UCSD-AML1 (cell line): Measurements from ENCODE around the gene ADGRA3.
"Not testable (repeated sequence)": the region's sequence is repeated elsewhere in the genome, so short reads cannot be mapped to it uniquely, and the experiment has no call there.

Experiments used
- DNase-seq: peaks from one replicate; lab custom pipeline; 2025; ENCODE audit not compliant: unreplicated experiment; lab: John Stamatoyannopoulos, UW

The ADGRA3 gene

DNA sequence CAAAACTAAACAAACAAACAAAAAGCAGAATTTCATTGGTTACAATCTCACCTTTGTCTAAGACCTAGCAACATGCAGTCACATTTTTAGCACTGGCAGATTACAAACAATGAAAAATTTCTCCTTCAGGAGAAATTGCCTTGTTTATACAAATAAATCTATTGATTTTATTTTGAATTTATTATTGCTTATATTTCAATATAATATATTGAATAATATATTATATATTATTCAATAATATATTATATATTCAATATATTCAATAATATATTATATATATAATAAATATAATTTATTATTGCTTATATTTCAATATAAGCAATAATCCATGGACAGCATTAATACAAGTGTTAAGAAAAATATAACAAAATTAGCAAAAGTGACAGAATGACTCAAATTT is 131.7 kb downstream of the ADGRA3 start:
- DNase-seq, result no peak

DNA sequence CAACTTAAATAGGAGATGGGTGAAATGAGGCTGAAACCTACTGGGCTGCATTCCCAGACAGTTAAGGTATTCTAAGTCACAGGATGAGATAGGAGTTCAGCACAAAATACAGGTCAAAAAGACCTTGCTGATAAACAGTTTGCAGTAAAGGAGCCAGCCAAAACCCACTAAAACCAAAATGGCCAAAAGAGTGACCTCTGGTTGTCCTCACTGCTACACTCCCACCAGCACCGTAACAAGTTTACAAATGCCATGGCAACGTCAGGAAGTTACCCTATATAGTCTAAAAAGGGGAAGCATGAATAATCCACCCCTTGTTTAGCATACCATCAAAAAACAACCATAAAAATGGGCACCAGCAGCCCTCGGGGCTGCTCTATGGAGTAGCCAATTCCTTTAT is 133.7 kb downstream of the ADGRA3 start:
- DNase-seq, result not testable (repeated sequence)

DNA sequence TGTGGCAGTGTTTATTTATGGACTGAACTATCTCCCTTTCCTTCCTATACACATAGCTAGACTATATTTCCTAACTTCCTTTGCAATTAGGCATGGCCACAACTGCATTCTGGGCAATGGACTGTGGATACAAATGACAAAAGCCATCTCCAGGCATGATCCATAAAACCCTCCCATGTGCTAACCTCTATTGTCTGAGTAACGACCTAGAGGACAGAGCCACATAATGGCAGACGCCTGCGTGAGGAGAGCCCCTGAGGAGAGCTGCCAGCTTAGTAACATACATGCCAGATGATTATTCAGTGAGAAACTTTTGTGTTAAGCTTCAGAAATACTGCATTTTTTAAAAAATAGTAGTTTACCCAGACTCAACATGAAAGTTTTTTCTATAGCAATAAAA is 142.9 kb downstream of the ADGRA3 start:
- no peak for DNase-seq

DNA sequence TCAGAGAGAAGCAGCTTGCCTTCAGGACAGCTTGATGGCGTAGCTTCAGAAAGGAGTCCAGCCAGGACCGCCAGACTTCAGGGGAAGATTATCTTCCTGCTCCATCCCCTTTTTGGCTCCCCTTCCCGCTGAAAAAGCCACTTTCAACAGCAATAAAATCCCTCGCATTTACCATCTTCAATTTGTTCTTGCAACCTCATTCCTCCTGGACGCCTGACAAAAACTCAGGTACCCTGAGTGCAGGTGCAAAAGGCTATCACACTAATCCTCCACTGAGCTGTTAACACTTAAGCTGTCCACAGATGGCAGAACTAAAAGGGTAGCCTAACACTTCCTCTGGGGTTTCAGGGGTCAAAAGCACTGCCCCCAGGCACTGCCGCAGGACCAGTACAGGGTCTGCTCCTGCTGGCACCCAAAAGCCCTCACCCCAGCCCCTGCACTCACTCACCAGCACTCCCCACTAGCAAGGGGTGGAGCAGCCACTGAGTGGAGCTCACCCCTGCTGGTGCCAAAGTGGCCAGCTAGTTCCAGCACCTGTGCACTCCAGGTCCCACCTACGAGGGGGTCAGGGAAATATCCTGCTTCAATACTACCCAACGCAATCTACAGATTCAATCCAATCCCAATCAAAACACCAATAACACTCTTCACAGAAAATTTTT is 145.8 kb downstream of the ADGRA3 start:
- DNase-seq, result no peak

DNA sequence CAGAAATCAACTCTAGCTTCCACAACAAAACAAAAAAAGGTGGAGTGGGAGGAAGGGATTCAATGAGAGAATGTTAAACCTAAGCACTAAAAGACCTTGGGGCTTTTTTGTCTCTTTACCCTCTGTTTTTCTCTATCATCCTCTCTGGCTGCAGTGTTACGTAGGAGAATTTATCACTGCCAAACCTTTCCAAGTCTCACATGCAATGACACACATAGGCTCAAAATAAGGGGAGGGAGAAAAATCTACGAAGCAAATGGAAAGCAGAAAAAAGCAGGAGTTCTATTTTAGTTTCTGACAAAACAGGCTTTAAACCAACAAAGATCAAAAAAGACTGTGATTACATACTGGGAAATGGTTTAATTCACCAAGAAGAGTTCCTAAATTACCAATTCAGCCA is 152.1 kb downstream of the ADGRA3 start:
- no peak for DNase-seq

DNA sequence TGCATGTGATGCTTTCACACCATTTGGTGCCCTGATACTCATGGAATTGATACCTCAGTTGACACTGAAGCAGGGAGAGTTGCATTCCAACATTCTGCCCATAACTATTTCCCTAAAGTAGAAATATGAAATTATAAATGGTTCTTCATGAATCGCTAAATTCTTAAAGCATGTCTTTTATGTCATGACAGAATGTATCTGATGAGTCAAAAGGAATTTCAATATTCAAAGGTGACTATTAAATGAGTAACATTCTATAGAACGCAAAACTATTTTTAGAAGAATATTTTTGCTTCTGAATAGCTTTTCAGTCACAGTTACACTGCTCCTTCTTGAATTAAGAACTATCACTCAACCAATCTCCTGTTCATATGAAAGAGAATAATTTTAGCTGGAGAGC is 152.8 kb downstream of the ADGRA3 start:
- DNase-seq, result no peak

DNA sequence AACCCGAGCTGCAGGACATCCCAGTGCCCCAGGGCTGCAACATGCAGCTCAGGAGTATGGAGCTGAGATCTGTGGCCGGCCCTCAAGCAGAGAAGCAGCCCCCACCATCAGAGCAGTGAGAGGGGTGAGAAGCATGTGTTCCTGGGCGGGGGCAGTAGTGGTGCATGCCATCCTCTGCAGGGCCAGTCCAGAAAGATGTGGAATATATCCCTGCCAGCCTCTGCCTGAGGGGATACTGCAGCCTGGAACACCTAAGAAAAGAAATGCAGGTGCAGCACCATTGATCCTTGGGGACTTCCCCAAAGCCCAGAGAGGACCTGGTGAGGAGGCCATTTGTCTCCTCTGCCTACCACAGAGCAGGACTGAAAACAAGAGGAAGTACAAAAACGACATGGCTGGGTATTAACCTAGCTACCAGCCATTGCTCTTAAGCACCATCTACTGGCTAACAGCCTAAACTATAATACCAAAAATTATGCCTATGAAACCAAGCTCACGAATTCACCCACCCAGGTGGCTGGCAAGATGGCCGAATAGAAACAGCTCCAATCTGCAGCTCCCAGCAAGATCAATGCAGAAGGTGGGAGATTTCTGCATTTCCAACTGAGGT is 158.8 kb downstream of the ADGRA3 start:
- DNase-seq, result no peak

DNA sequence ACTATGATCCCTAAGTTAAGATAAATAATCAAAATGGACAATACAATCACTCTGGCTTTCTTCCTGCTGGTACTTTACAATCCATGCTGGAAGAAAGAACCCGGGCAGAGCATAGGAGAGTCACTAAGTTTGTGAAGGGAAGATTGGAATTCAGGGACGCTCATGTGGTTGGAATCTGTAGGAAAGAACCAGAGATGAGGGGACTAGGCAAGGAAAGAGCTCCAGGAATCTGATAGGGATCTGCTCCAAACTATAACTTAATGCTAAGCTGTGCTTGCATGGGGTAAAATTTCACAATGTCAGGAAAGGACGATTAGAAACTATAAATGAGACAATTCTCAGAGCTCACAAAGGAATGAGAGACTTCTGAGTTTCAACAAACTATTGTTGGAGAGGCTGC is 167.5 kb downstream of the ADGRA3 start:
- no peak for DNase-seq

DNA sequence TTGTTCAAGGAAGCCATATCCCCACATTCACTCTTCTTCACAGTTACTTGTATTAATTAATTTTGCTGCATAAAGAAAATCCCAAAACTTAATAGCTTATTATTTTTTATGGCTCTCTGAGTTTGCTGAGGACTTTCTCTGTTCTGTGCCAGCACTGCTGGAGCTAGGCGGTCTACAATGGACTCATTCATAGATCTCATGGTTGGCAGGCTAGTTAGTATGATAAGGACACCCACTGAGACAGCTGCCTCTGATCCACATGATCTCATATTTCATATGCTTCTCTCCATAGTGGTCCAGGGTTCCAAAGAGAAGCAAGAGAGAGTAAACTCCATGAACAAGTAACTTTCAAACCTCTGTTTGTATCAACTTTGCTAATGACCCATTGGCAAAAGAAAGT is 170.2 kb downstream of the ADGRA3 start:
- DNase-seq, result no peak

DNA sequence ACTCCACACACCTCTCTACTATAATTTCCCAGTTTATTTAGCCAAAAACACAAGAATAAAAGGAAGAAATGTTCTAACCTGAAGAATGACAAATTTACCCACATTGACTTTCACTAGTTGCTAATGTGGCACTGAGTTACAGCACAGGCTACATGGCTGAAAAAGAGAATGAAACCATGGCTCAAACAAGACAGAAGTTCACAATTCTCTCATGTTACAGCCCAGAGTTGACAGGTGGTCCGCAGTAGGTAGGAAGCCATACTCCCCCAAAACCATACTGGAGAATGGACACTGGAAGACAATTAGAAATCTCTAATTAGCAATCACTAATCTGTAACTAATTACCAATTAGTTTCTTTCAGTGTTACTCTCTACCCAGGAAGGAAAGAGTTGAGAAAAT is 170.8 kb downstream of the ADGRA3 start:
- no peak for DNase-seq

DNA sequence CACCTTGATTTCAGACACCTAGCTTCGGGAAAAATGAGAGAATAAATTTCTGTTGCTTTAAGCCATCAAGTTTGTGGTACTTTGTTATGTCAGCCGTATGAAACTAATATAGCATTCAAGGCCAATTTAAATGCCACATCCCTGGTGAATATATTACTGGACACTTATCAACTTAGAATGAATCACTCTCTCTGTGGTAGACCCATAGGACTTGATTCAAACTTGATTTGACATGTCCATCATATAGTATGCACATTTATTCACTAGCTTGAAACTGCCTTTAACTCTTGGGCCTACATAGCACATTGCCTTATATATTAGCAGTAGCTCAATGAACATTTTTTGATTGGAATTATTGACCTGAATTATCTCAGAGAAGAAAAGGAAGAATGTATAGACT is 172.3 kb downstream of the ADGRA3 start:
- DNase-seq, result no peak

DNA sequence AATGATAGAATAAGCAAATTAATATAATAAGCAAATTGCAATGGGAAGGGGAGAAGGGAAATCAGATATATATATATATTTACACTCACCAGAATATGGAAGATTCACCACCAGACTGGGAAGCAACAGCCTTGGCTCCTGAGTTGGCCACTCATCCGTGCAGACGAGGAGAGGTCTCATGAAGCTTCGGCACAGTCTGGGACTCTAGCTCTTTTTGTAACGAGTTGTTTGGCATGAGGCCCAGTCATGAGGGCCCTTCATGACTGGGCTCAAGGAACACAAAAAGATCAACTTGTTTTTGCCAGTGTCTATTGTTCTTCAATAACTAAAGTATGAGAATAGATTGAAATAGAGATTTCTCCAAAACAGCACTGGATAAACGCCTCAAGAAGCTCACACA is 176.4 kb downstream of the ADGRA3 start:
- no peak for DNase-seq

DNA sequence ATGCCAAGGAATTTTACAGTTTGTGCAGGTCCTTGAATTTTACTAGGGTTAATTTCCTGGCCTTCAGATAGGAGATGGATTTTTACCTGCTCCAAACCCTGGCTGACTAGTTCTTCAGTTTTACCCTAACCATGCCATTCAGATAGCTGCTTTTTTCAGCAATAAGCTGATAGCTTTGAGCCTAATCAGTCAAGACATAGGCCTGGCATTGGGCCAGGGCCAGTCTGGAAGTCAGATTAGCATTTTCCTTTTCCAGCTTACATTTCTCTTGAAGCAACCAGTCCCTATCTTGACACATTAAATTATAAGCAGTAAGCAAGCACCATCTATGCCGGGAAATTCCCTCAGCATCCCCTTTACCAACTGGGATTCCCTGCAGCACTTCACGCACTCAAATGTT is 177.1 kb downstream of the ADGRA3 start:
- no peak for DNase-seq
